HG03565 (cell line): ENCODE measurements around the gene RBBP8NL.

ENCODE experiments used
- ATAC-seq: cut with Tn5 transposase; IDR thresholded peaks from one replicate; pipeline ENCODE4 v1.9.1; 2021; ENCODE audit warnings: mild to moderate bottlenecking, moderate library complexity; ENCODE audit not compliant: unreplicated experiment

The RBBP8NL gene

DNA sequence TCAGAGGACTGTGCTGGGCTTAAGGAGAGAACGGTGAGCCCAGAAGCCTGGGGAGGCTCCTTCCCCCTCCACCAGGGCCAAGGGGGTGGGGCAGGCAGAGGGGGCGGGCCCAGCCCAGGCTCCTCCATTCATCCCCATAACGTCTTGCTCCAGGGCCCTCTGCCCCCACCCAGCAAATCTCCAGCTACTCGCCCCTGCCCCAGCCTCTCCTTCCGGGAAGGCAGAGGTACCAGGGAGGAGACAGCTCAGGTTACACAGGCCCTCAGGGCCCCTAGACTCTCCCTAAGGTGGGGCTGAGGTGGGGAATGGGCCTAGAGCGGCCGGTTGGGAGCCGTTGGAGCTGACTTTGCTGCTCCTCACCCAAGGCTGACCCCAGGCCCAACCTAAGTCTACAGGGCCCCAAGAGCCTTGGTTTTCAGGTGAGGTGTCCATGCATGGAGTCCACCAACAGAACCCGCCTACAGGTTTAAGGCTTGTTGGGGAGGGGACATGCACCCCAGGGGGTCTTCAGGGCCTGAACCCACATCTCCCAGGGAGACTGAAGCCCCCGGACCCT is 61.4 kb downstream of the RBBP8NL start:
- ATAC-seq, result no peak

DNA sequence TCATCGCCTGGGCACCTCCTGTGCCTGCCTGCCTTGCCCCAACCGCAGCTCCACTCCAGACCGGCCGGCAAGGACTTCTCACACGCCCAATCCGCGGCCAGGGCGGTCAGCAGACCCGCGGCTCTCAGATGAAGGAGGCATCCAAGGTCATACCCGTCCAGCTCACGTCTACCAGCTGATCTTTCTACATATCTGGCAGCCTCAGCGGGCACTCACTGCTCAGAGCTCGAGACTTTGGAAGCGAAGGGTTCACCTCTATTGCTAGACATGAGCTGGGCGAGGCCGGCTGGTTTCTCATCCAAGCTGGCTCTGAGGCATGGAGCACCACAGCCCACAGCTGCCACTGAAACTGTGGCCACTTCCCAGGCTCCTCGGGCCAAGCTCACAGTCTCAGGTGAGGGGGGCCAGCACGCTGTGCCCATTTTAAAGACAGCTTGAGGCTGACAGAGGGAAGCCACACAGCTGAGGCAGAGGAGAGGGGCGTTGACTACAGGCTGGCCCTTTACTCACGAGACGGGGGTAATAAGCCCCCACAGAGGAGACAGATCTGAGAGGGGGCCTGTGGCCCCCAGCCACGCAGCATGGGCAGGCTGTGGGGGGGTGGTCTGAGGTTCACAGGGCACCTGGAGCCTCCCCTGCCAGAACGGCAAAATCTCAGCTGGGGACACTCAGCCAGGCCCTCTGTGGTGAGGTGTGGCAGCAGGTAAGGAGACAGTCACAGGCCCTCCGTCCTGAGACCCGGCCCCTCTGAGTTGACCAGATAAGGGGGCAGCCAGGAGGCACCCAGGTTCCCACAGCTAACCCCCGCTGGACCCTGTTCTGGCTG is 62.2 kb downstream of the RBBP8NL start:
- no peak for ATAC-seq

DNA sequence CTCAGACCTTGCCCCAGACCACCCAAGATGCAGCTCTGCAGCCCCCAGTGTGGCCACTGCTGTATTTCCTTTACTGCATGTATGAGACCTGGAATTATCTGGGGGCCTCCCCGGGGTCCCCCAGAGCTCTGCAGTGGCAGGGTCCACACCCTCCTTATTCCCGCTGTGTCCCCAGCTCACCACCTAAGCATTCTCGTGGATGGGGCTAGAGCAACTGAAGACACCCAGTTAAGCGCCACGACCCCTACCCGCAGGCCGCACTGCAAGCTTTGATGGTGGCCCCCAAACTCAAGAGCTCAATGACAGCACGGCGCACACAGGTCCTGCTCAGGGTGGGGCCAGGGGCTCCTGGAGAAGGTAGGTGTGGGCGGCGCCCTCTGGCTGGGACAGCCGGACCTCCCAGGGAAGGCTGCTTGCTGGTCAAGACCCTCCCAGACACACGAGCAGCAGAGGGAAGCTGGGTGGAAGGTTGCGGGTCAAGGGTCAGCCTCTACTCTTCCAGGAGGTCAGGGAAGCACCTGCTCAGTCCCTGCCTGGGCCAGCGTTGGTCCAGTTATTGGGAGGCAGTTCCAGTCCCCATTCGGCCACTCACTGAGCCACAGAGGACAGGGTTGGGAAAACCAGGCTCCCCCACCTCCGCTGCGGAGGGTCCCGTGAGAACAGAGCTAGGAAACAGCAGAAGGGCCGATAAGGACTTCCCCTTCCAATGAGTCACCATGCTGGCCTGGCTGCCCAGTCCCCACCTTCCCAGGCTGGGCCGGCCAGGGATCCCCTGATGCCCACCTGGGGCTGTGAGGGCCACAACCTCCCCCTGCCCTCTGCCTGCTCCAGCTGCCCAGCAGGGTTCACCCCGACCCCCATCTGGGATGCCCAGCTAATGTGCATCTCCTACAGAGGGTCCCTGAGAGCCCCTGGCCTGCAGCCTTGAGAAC is 63.2 kb downstream of the RBBP8NL start:
- ATAC-seq, result no peak

DNA sequence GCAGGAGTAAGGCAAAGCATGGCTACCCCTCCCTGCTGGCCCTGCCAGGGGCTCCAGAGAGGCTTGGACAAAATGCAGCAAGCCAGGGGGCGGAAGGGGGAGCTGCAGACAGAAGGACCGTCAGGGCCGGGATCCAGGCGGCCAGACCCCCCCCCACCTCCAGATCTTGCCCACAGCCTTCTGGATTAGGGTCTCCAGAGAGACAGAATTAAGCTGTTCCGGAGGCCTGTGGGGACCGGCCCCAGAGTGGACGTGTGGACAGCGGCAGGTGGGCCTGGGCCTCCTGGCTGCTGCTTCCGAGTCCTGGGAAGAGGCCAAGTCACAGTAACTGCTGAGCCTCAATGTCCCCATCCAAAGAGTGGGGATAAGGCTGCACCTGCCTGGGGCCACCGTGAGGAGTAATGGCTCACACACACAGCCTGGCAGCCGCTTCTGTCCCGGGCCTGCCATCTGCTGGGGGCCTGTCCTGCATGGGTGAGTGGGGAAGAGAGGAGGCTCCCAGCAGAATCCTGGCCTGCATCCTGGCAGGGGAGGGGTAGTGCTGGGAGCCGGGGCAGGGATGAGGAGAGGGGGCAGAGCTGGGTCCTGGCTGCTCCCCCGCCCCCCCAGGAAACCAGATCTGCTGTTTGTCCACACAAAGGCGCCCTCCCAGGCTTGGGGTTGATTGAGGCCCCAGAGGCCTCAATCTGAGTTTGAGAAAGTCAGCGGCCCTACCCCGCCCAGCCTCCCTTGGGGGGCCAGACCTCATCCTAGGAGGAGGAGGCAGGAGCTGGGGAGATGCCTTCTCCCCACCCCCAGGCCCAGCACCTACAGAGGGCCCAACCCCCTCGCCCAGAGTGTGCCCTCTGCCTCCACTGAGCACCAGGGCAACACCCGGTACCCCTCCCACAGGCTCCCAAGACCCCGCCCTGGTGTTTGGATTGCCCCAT is 64.1 kb downstream of the RBBP8NL start:
- no peak for ATAC-seq

DNA sequence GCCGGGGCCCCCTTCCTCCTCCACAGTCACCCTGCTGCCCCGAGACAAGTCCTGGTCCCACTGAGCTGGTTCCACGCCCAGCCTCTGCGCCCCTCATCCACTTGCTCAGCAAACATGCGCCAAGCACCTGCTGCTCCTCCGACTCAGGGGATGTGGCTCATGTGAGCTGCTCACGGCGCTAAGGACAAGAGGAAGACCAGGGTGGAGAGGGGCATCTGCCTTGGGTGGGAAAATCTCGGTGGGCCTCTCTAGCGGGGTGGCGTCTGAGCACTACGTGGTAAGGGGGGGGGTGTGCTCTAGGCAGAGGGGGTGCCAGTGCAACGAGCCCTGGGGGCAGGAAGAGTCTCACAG is 64.8 kb downstream of the RBBP8NL start:
- no peak for ATAC-seq

DNA sequence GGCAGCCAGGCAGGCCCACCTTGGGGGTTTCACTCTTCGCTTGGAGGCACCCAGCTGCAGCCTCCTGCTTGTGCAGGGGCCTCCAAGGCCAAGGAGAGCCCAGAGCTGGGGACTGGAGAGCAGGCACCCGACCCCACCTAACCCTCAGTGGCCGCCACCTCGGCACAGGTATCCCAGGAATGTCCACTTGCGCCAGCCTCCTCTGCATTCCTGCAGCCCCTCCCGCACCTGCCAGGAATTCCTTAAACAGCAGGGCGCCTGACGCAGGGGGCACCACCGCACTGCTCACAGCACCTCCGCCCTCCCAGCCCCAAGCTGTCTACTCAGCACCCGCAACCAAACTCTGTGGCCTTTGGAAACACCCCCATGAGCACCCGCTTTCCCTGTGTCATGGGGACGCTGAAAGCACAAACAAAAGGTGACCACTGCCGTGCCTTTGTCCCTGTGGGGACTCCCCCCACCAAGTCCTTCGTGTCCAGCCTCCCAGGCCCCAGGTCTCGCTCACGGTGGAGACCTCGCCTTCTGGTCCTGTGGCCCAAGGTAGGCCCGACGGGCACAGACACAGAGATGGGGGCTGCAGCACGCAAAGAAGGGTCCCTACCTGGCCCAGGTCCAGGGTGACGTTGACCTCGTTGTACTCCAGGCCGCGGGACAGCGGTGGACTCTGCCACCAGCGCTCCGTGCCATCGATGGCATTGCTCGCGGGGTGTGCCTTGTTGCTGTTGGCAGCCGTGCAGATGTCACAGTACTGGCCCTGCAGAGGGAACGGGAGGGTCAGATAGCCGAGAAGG is 65.3 kb downstream of the RBBP8NL start:
- no peak for ATAC-seq

DNA sequence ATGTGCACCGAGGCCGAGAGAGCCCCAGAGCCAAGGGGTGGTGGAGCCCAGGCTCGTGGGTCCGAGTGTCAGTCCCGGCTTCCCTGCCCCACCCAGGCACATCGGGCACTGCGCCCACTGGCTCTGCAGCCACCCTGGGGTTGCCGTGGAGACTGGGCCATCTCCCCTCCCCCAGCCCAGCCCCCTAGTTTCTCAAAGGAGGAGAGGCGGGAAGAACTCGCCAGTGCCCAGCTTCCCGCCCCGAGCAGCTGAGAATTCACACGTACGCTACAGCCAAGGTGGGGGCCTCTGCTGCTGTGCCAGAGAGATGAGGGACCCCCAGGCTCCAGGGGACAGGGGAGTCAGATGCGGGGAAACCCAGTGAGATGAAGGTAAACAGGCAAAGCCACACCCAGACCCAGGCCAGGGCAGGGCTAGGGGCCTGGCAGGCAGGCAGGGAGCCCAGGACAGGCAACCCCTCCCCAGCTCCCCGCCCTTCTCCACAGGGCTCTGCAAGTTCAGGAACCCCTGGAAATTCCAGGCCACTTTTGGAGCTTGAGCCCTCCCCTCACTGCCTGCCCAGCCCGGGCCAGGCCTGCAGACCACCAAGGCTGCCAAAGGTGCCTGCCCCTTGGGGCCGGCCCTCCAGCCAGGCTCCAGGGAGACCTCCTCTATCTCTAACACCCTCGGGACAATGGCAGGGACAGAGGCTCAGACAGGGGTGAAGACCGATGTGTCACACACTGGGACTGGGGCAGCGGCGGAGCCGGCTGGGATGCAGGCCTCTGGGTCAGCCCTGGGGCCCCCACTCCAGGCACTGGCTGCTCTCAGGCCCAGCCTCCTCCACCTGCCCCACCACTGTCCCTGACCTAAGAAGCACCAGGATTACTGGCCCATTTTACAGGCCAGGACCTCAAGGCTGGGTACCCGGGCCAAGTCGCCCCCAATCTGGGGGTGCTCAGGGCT is 66.2 kb downstream of the RBBP8NL start:
- ATAC-seq, result no peak
